SK-N-DZ (cell line): ENCODE results near the gene SLC25A21.
"Not testable (repeated sequence)": the region's sequence is repeated elsewhere in the genome, so short reads cannot be mapped to it uniquely, and the experiment has no call there.

Experiments
- DNase-seq: peaks from one replicate; pipeline ENCODE4 v3.0.0-alpha.2; 2015; ENCODE audit warnings: low spot score

The SLC25A21 gene

GRCh38 chr14:36942522-36943245 lies 229.7 kb downstream of the SLC25A21 start:
- DNase-seq, result no peak

- peak; percentile 43 for DNase-seq
Observed at GRCh38 chr14:36941783-36942521, 230.5 kb downstream of the SLC25A21 start.

- no peak for DNase-seq
Observed at GRCh38 chr14:36940476-36940875, 231.9 kb downstream of the SLC25A21 start.

GRCh38 chr14:36939265-36939664 lies 233.1 kb downstream of the SLC25A21 start:
- DNase-seq, result no peak

- DNase-seq, result no peak
Observed at GRCh38 chr14:36938678-36939077, 233.7 kb downstream of the SLC25A21 start.

- DNase-seq, result no peak
Observed at GRCh38 chr14:36935976-36936678, 236.3 kb downstream of the SLC25A21 start.

GRCh38 chr14:36934304-36934703 lies 238.1 kb downstream of the SLC25A21 start:
- no peak for DNase-seq

GRCh38 chr14:36931791-36932190 lies 240.6 kb downstream of the SLC25A21 start:
- no peak for DNase-seq

- no peak for DNase-seq
Observed at GRCh38 chr14:36928432-36928831, 244.0 kb downstream of the SLC25A21 start.

GRCh38 chr14:36925094-36925493 lies 247.3 kb downstream of the SLC25A21 start:
- DNase-seq, result no peak

GRCh38 chr14:36916668-36917067 lies 255.7 kb downstream of the SLC25A21 start:
- DNase-seq, result no peak

GRCh38 chr14:36915081-36915480 lies 257.3 kb downstream of the SLC25A21 start:
- no peak for DNase-seq

GRCh38 chr14:36910578-36910977 lies 261.8 kb downstream of the SLC25A21 start:
- DNase-seq, result no peak

GRCh38 chr14:36905272-36905888 lies 267.0 kb downstream of the SLC25A21 start:
- DNase-seq, result no peak

GRCh38 chr14:36901861-36902260 lies 270.5 kb downstream of the SLC25A21 start:
- DNase-seq, result no peak

GRCh38 chr14:36900846-36901245 lies 271.6 kb downstream of the SLC25A21 start:
- DNase-seq, result no peak

GRCh38 chr14:36896300-36896699 lies 276.1 kb downstream of the SLC25A21 start:
- DNase-seq, result not testable (repeated sequence)

GRCh38 chr14:36884049-36884448 lies 288.4 kb downstream of the SLC25A21 start:
- no peak for DNase-seq

GRCh38 chr14:36880276-36880675 lies 292.1 kb downstream of the SLC25A21 start:
- no peak for DNase-seq

GRCh38 chr14:36879558-36879957 lies 292.8 kb downstream of the SLC25A21 start:
- no peak for DNase-seq

- no peak for DNase-seq
Observed at GRCh38 chr14:36874396-36875138, 297.8 kb downstream of the SLC25A21 start.
